GM18526 (cell line): Measurements from ENCODE around the gene FKBP7.
A peak's percentile ranks its signal among the peaks of the same experiment; 100 is the strongest.

Experiments used
- POLR2A ChIP-seq: IDR thresholded peaks from 3 replicates; pipeline ENCODE4 v1.6.1; 2011; ENCODE audit not compliant: insufficient read length; ENCODE audit errors: extremely low read depth

Gene FKBP7, protein sequence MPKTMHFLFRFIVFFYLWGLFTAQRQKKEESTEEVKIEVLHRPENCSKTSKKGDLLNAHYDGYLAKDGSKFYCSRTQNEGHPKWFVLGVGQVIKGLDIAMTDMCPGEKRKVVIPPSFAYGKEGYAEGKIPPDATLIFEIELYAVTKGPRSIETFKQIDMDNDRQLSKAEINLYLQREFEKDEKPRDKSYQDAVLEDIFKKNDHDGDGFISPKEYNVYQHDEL

DNA sequence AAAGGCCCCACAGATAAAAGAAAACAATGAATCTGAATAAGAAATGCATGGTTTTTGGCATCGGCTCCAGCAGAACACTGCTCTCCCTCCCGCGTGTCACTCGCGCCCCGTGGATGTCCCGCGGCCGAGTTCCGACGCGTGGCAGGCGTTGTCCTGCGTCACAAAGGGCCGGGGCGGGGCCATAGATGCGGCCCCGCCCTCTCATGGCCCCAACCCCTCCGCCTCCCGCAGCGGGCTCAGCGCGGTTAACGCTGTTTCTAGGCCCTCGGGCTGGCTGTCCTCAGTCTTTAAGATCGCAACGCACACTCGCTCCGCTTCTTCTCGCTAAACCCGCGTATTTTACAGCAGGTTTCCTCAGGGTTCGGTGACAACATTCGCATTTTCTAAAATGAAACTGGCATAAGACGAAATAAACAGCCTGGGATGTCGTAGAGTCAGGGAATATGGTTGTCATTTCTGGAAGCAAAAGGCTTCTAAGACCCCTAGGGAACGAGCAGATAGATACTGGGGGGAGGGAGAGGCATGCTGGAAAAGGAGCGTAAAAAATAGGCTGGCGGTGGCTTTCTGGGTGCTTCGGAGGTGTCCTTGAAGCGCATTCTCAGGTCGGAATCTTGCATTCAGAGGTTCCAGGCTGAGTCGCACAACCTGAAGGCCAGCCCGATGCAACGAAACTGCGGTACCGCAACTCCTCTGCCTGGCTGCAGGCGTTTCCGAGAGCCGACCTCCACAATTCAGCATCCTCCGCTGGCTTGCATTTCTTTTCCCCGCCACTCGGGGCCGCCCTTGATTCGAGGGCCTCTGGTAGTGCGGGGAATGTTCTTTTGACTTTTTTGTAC is at the start of gene FKBP7:
Gene FKBP7 (minus strand): TSS at position 162 of the 836 bp plus-strand sequence. CDS start 101 bp downstream, at position 61.
- TF ChIP-seq POLR2A: peak; percentile 64

DNA sequence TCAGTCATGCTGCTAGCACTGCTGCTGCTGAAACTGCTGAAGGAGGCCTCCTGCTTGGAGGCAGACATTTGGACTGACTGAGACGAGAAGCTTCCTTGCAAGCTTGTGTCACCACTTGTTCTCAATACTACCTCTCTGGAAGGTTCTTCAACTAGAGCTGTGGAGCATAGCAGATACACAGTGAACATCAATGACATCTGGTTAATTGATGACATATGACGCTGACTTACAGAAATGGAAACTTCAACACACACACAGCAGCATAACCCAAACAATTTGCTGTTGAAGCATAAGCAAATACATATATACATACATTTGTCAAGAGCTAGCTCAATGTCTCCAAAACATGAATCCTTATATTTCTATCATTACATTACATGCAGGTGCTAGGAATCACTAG is 49.2 kb upstream of the FKBP7 start:
- no peak for TF ChIP-seq POLR2A

DNA sequence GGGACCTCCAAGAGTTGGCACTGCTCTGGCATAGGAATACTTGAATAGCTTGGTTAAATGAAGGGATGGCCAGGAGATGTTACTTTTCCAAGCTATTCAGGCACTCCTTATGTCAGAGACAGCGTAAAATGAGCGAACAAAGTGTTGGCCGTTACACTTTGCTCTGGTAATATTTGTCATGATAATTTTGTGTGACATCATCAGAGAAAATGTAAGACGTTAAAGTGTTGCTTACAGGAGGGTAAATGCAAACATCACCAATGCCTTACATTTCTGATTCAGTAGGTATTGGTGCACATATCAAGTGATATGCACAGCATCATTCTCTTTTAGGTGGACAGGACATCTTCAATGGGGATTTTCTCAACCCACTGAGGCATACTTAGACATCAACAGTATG is 47.9 kb upstream of the FKBP7 start:
- no peak for TF ChIP-seq POLR2A

DNA sequence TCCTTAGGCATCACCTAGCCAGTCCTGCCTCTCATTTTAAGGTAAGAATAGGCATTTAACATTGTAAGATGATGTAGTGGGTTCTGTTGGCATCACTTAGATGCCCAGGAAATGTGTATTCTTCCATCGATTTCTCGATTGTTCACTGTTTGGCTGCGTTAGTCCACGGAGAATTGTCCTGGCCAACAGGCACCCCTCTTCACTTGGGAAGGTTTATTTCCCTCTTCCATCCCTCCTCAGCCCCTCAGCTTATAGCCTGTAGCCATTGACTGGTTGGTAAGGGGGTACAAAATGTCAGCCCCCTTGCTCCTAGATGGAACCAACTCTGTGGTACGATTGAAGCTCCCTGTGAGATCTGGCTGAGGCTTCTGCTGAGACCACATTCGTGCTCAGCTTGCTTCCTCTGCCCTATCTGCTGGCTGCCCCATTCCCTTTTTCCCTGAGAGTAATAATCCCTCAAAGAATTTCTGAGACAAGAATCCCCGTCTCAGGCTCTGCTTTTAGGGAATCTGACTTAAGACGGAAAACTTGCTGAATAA is 45.3 kb upstream of the FKBP7 start:
- no peak for TF ChIP-seq POLR2A

DNA sequence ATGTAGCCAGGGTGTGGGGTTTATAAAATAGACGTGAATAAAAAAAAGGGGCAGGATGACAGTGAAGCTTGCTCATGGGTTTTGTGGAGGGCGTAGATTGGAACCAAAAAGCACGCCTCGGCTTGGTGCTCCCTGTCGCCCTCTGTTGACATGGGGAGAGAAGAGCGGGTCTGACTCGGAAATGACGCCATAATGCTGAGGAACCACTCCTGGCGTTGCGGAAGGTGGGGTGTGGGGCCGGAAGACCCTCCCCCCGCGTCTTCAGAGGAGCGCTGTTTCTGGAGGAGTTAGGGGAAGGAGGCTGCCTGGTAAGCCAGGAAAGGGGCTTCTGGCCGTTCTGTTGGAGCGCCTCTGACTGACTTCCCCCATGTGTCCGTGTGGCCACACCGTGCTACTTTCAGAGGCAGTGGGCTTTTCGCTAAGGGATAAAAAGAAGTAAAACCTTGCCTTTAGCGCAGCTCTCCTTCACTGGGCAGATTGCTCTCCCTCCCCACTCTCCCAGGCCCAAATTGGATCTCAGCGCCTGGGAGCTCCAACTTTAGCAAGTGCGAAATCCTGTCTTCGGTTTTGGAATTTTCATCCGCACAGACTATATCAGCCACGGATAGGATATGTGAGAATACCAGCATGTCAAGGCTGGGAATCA is 44.7 kb upstream of the FKBP7 start:
- TF ChIP-seq POLR2A: no peak

DNA sequence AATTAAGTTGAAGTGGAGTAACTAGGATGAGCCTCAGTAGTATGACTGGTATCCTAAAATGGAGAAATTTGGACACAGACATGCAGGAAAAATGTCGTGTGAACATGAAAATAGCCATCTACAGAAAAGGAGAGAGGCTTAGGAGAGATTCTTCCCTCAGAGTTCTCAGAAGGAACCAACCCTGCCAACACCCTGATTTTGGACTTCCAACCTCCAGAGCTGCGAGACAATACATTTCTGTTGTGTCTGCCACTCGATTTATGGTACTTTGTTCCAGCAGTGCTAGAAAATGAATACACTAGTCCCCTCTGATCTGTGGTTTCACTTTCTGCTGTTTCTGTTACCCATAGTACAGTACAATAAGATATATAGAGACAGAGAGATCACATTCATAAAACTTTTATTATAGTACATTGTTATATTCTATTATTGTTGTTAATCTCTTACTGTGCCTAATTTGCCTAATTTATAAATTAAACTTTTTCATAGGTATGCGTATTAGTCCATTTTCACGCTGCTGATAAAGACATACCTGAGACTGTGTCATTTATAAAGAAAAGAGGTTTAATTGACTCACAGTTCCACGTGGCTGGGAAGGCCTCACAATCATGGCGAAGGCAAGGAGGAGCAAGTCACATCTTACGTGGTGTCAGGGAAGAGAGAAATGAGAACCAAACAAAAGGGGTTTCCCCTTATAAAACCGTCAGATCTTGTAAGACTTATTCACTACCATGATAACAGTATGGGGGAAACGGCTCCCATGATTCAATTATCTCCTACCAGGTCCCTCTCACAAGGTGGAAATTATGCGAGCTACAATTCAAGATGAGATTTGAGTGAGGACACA is 43.1 kb upstream of the FKBP7 start:
- TF ChIP-seq POLR2A: no peak

DNA sequence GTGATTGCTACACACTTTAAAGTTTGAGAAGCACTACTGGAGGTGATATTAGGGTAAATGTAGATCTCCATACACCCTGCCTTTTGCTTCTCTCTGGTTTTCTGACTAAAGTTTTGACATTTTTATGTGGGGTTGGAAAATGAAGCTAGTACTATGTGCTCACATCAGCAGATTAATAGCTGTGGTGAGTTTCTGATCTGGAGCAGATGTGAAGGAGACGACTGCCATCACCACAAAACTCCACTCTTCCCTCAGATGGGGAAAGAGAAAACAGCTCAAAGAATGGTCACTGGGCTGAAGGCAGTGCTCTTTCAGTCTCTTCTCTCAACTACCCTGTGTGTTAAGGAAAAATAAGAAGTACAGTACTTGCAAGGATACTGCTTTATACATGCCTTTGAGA is 39.1 kb upstream of the FKBP7 start:
- TF ChIP-seq POLR2A: no peak

- no peak for TF ChIP-seq POLR2A
Observed at GRCh38 chr2:178514664-178515063, 36.3 kb upstream of the FKBP7 start.

- TF ChIP-seq POLR2A: no peak
Observed at GRCh38 chr2:178513876-178514275, 35.5 kb upstream of the FKBP7 start.

GRCh38 chr2:178512484-178512883 is 34.1 kb upstream of the FKBP7 start:
- TF ChIP-seq POLR2A: no peak

DNA sequence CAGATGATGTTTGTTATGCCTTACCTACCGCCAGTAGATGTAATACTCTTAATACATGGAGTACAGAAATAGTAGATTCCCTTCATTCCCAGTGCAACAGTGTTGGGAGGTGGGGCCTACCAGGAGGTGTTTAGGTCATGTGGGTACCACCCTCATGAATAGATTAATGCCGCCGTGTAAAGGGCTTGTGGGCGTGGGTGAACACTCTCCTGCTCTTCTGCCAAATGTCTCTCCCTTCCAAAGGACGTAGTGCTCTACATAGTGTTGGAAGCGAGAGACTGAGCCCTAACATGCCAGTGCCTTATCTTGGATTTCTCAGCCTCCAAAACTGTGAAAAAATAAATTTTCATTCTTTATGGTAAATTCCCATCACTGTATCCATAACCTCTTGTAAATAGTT is 32.0 kb upstream of the FKBP7 start:
- no peak for TF ChIP-seq POLR2A

- TF ChIP-seq POLR2A: no peak
Observed at GRCh38 chr2:178508646-178509045, 30.2 kb upstream of the FKBP7 start.

- TF ChIP-seq POLR2A: no peak
Observed at GRCh38 chr2:178506949-178507348, 28.5 kb upstream of the FKBP7 start.

DNA sequence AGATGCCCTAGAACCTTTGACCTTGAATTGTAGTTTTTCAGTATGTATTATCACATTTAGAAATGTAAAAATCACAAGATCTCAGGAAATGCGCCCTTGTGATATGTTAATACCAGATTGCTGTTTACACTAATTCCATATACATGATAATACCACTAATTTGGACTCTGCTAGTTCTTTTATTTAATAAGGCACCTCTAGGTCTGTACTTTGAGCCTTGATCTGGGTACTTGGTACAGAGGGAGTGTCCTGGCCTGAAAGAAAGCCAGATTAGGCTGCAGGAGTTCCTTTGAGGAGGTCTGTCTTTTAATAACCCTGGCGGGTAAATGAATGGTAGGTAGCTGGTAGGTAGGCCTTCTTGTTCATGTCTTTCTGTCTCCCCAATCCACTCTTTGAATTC is 28.1 kb upstream of the FKBP7 start:
- TF ChIP-seq POLR2A: no peak

GRCh38 chr2:178506101-178506500 is 27.7 kb upstream of the FKBP7 start:
- TF ChIP-seq POLR2A: no peak

DNA sequence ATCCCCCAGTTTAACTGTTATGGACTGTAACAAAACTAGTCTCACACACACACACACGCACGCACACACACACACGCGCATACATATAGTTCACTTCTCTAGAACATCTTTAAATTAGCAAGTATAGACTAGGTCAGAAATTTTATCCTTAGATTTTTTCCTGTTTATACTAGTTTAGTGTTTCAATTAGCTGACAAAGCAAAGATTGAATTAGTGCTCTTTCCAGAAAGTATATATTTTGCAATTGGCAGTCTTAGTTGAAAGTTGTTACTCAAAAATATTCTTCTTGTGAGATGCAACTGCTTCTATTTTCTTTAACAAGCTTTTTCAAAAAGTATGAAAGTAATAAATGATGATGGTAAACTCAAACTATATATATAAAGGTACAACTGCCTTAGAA is 24.4 kb upstream of the FKBP7 start:
- no peak for TF ChIP-seq POLR2A

DNA sequence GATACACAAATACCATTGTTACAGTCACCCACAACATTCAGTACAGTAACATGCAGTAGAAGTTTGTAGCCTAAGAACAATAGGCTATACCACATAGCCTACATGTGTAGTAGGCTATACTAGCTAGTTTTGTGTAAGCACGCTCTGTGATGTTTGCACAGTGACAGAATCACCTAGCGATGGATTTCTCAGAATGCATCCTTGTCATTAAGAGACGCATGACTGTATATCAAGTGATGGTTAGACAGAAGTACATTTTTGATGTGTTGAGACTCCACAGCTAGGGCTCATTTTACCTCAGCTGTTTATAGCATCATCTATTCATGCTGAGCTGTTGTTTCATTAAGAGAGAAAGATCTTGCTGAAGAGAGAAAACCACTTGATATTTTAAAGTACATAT is 21.2 kb upstream of the FKBP7 start:
- no peak for TF ChIP-seq POLR2A
